Suprapubic skin (tissue), 4 donors: Measurements from ENCODE around the gene HTR1E. TPM values are rescaled to one million over a fixed set of nuclear protein-coding genes. Genes with fewer than 3 reads are reported as not detected.
"Not testable (repeated sequence)": the region's sequence is repeated elsewhere in the genome, so short reads cannot be mapped to it uniquely, and the experiment has no call there.

Source experiments
- DNase-seq, 2 donors: peaks; one replicate each; pipeline ENCODE4 v3.0.0-alpha.2; 2019; ENCODE audit warnings: low spot score in 2 of 2
- H3K27ac ChIP-seq: fragments of 200-600 bp; sonication (generic); one replicate; pipeline ENCODE4 v1.5.1; 2019
- H3K27me3 ChIP-seq: fragments of 200-600 bp; sonication (generic); one replicate; pipeline ENCODE4 v1.5.1; 2019
- H3K36me3 ChIP-seq: fragments of 200-600 bp; sonication (generic); one replicate; pipeline ENCODE4 v1.5.1; 2019
- H3K4me1 ChIP-seq: fragments of 200-600 bp; sonication (generic); one replicate; pipeline ENCODE4 v1.5.1; 2019
- H3K4me3 ChIP-seq: fragments of 200-600 bp; sonication (generic); one replicate; pipeline ENCODE4 v1.5.1; 2019; ENCODE audit warnings: mild to moderate bottlenecking
- H3K9me3 ChIP-seq: fragments of 200-600 bp; sonication (generic); one replicate; pipeline ENCODE4 v1.5.1; 2019
- EP300 ChIP-seq: sonication (generic); formaldehyde crosslinking; IDR thresholded peaks from one replicate; pipeline ENCODE4 v1.6.1; 2017; ENCODE audit warnings: antibody characterized with exemption
- POLR2A ChIP-seq, 2 donors: fragments of 450-650 bp; IDR thresholded peaks; one replicate each; pipeline ENCODE4 v1.6.1; 2017; ENCODE audit warnings: antibody characterized with exemption in 2 of 2, mild to moderate bottlenecking in 2 of 2, moderate library complexity in 2 of 2
- POLR2AphosphoS5 ChIP-seq, 3 donors: sonication (generic); formaldehyde crosslinking; IDR thresholded peaks; one replicate each; pipeline ENCODE4 v1.6.1; 2017; ENCODE audit warnings: antibody characterized with exemption in 3 of 3
- WGBS: methylation state at CpG from one replicate; pipeline ENCODE4 v1.1.5; 2018; 5-methylcytosine and 5-hydroxymethylcytosine counted together
- total RNA-seq, 4 donors: library from RNA; depleted of rRNA; stranded (reverse); fragments of >200 nt; gene quantifications; one replicate each; pipeline ENCODE4 v1.1.0, GENCODE V29; 2016
- TF ChIP-seq, protein P1 (sequence below), 2 donors: fragments of 200-600 bp in 1 of 2; fragments of 450-650 bp in 1 of 2; sonication (generic) in 1 of 2; IDR thresholded peaks; one replicate each; pipeline ENCODE4 v1.5.1; 2016 to 2019; ENCODE audit warnings: antibody characterized with exemption in 2 of 2, mild to moderate bottlenecking in 1 of 2, moderate library complexity in 1 of 2

HTR1E gene
- total RNA-seq, 4 donors from 2014 or later, result not detected

DNA sequence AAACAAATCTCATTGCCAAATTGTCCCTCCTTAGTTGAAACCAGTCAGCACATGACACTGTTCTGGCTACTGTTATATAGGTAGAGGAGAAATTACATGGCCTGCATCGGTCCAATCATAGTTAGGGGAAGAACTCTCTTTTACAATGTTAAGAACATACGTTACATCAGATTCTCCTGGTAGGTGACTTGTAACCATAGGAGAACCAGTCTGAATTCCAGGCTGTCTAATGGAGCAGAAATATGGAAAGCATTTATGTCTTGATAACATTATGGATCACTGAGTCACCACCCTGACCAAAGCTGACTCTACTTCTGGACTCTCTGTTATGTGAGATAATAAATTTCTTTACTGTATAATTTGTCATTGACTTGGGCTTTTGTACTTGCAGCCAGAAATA lies 40.9 kb downstream of the HTR1E start:
- no peak for DNase-seq
- H3K4me1 ChIP-seq, result no peaks in the 10 kb centered on the region
- WGBS, result 80% methylated on average over 2 of the region's 2 CpGs
- H3K4me3 ChIP-seq, result no peak overlapping the region
- TF ChIP-seq, protein P1, sequence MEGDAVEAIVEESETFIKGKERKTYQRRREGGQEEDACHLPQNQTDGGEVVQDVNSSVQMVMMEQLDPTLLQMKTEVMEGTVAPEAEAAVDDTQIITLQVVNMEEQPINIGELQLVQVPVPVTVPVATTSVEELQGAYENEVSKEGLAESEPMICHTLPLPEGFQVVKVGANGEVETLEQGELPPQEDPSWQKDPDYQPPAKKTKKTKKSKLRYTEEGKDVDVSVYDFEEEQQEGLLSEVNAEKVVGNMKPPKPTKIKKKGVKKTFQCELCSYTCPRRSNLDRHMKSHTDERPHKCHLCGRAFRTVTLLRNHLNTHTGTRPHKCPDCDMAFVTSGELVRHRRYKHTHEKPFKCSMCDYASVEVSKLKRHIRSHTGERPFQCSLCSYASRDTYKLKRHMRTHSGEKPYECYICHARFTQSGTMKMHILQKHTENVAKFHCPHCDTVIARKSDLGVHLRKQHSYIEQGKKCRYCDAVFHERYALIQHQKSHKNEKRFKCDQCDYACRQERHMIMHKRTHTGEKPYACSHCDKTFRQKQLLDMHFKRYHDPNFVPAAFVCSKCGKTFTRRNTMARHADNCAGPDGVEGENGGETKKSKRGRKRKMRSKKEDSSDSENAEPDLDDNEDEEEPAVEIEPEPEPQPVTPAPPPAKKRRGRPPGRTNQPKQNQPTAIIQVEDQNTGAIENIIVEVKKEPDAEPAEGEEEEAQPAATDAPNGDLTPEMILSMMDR (IDR thresholded peaks at IDR 0.05), result no peak
- TF ChIP-seq POLR2A (IDR thresholded peaks at IDR 0.05), result no peak
- TF ChIP-seq EP300, result no peak
- no peak for TF ChIP-seq POLR2AphosphoS5 (IDR thresholded peaks at IDR 0.05)
- no peak overlapping the region for H3K27ac ChIP-seq
- H3K27me3 ChIP-seq, result no peaks in the 10 kb centered on the region
- H3K9me3 ChIP-seq, result no peaks in the 10 kb centered on the region
- no peaks in the 10 kb centered on the region for H3K36me3 ChIP-seq

DNA sequence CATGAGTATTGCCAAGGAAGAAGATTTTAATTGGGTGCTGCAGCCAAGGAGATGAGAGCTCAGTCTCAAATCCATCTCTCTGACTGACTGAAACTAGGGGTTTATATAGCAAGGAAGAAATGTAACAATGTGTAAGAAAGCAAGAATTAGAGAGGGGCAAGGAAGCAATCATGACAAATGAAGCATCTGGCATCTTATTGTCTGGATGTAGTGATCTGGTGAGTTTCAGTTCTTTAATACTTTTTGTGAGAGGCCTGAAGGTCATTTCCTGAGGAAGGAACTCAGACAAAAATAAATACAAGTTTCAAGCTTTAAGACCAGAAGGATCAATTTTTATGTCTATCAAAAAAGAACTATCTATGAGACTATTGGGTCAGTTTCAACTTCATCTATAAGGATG lies 64.2 kb downstream of the HTR1E start:
- no peak for TF ChIP-seq POLR2AphosphoS5 (IDR thresholded peaks at IDR 0.05)
- TF ChIP-seq, protein P1 (IDR thresholded peaks at IDR 0.05), result no peak
- no peak for TF ChIP-seq EP300
- TF ChIP-seq POLR2A (IDR thresholded peaks at IDR 0.05), result no peak
- peaks cover 4% of the 10 kb centered on the region for H3K9me3 ChIP-seq
- no peaks in the 10 kb centered on the region for H3K27me3 ChIP-seq
- no peaks in the 10 kb centered on the region for H3K4me1 ChIP-seq
- no peak overlapping the region for H3K27ac ChIP-seq
- H3K36me3 ChIP-seq, result no peaks in the 10 kb centered on the region
- no peak overlapping the region for H3K4me3 ChIP-seq
- DNase-seq, result no peak

DNA sequence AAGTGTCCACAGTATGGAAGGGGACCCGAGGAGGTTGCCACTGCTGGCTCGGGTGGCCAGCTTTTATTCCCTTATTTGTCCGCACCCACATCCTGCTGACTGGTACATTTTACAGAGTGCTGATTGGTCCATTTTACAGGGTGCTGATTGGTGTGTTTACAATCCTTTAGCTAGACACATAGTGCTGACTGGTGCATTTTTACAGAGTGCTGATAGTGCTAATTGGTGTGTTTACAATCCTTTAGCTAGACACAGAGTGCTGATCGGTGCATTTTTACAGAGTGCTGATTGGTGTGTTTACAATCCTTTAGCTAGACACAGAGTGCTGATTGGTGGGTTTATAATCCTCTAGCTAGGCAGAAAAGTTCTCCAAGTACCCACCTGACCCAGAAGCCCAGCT lies 65.1 kb downstream of the HTR1E start:
- not testable (repeated sequence) for H3K9me3 ChIP-seq, H3K4me1 ChIP-seq, H3K4me3 ChIP-seq, DNase-seq, H3K27ac ChIP-seq, H3K36me3 ChIP-seq, H3K27me3 ChIP-seq
- 84% methylated on average over 4 of the region's 4 CpGs for WGBS

DNA sequence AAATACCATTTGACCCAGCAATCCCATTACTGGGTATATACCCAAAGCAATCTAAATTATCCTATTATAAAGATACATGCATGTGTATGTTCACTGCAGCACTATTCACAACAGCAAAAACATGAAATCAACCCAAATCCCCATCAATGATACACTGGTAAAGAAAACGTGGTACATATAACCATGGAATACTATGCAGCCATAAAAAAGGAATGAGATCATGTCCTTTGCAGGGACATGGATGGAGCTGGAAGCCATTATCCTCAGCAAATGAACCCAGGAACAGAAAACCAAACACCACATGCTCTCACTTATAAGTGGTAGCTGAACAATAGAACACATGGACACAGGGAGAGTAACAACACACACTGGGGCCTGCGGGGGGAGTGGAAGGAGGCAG lies 69.2 kb downstream of the HTR1E start:
- not testable (repeated sequence) for DNase-seq, H3K27ac ChIP-seq, H3K36me3 ChIP-seq, H3K9me3 ChIP-seq, H3K4me1 ChIP-seq, H3K27me3 ChIP-seq, H3K4me3 ChIP-seq
- 87% methylated on average over 2 of the region's 2 CpGs for WGBS

DNA sequence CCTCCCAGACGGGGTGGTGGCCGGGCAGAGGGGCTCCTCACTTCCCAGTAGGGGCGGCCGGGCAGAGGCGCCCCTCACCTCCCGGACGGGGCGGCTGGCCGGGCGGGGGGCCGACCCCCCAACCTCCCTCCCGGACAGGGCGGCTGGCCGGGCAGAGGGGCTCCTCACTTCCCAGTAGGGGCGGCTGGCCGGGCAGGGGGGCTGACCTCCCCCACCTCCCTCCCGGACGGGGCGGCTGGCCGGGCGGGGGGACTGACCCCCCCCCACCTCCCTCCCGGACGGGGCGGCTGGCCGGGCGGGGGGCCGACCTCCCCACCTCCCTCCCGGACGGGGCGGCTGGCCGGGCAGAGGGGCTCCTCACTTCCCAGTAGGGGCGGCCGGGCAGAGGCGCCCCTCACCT lies 72.3 kb downstream of the HTR1E start:
- H3K27me3 ChIP-seq, H3K27ac ChIP-seq, H3K4me1 ChIP-seq, DNase-seq, H3K9me3 ChIP-seq, H3K4me3 ChIP-seq, H3K36me3 ChIP-seq: not testable (repeated sequence)
- no CpG with 5 or more reads among the region's 34 CpGs for WGBS

DNA sequence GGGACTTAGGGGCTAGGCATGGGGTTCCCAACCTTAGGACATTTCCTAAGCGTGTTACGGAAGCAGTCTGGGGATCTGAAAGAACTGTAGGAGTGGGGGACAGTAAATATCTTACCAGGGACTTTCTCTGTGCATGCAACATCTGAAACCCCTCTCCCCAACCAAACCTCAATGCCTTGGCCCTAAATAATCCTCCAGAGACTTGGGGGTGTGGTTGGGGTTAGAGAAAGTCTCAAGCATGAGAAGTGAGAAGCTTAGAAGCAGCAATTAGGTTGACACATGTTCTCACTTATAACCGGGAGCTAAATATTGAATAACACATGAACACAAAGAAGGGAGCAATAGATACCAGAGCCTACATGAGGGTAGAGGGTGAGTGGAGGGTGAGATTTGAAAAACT lies 74.7 kb downstream of the HTR1E start:
- no peaks in the 10 kb centered on the region for H3K4me1 ChIP-seq
- H3K36me3 ChIP-seq, result no peaks in the 10 kb centered on the region
- H3K27ac ChIP-seq, result no peak overlapping the region
- H3K4me3 ChIP-seq, result no peak overlapping the region
- WGBS, result 94% methylated on average over 3 of the region's 3 CpGs
- no peak for DNase-seq
- TF ChIP-seq POLR2A (IDR thresholded peaks at IDR 0.05), result no peak
- no peaks in the 10 kb centered on the region for H3K9me3 ChIP-seq
- H3K27me3 ChIP-seq, result no peaks in the 10 kb centered on the region

DNA sequence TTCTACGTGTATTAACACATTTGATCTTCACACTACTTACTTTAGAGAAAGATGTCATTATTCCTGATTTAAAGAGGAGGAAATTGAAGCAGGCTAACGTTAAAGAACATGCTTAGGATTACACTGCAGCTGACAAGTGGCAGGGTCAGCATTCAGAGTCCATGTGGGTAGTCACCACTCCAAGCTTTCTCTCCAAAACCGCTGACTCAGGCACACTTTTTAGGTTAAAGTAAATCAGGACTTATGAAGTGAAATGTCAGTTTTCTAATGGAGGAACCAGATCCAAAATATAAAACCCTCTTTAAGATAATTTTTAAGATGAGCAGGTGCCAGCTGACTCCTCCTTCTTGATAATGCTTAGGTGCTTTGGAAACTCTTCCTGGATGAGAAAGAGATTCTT lies 75.4 kb downstream of the HTR1E start:
- Histone ChIP-seq H3K4me1 (no peaks in the 10 kb centered on the region), H3K4me3 (no peak overlapping the region), H3K27ac (no peak overlapping the region), H3K27me3 (no peaks in the 10 kb centered on the region), H3K36me3 (no peaks in the 10 kb centered on the region), H3K9me3 (no peaks in the 10 kb centered on the region)
- no peak for DNase-seq
- TF ChIP-seq POLR2AphosphoS5 (IDR thresholded peaks at IDR 0.05) (no peak), EP300 (no peak), POLR2A (IDR thresholded peaks at IDR 0.05) (no peak)
- TF ChIP-seq, protein P1 (IDR thresholded peaks at IDR 0.05), result no peak
- 57% methylated on average over 3 of the region's 3 CpGs for WGBS
